MCF 10A (cell line): Measurements from ENCODE around the gene TTC7B. TPM values are rescaled to one million over a fixed set of nuclear protein-coding genes. Genes with fewer than 3 reads are reported as not detected.

Experiments
- BruUV-seq: library from RNA; stranded (reverse); fragments of 400-500 nt; replicated peaks from 2 replicates; lab custom pipeline; 2021; lab: Mats Ljungman, UMichigan
- CTCF ChIA-PET: fragments of 300-600 bp; sonication (Branson Sonifier 250); formaldehyde crosslinking; extraction: SDS; loops from one replicate; lab custom pipeline; 2021; ENCODE audit warnings: antibody characterized with exemption, inconsistent platforms; lab: Yijun Ruan, JAX
- POLR2A ChIA-PET: fragments of 300-600, 350-650 bp; sonication (Branson Sonifier 250); formaldehyde crosslinking; extraction: SDS; loops from one replicate; lab custom pipeline; 2020; ENCODE audit warnings: antibody characterized with exemption, inconsistent platforms; lab: Yijun Ruan, JAX
- DNase-seq: peaks from one replicate; pipeline ENCODE4 v3.0.0-alpha.2; 2018; ENCODE audit not compliant: unreplicated experiment
- H3K27ac Mint-ChIP-seq: one replicate; pipeline ENCODE4 v1.8.0; 2022; ENCODE audit warnings: mild to moderate bottlenecking, low read depth, mixed read lengths; ENCODE audit not compliant: unreplicated experiment
- H3K27me3 Mint-ChIP-seq: one replicate; pipeline ENCODE4 v1.8.0; 2022; ENCODE audit warnings: mixed read lengths; ENCODE audit not compliant: insufficient read depth, unreplicated experiment
- H3K36me3 Mint-ChIP-seq: one replicate; pipeline ENCODE4 v1.8.0; 2022; ENCODE audit warnings: mild to moderate bottlenecking, moderate library complexity, mixed read lengths; ENCODE audit not compliant: insufficient read depth, unreplicated experiment
- H3K4me1 Mint-ChIP-seq: one replicate; pipeline ENCODE4 v1.8.0; 2022; ENCODE audit warnings: mixed read lengths; ENCODE audit not compliant: insufficient read depth, unreplicated experiment
- H3K4me3 Mint-ChIP-seq: one replicate; pipeline ENCODE4 v1.8.0; 2022; ENCODE audit warnings: mild to moderate bottlenecking, moderate library complexity, mixed read lengths; ENCODE audit not compliant: unreplicated experiment
- H3K9me3 Mint-ChIP-seq: one replicate; pipeline ENCODE4 v1.8.0; 2022; ENCODE audit warnings: mixed read lengths; ENCODE audit not compliant: unreplicated experiment
- intact Hi-C: fragments of 100-400 bp; cut with micrococcal nuclease; formaldehyde crosslinking; loops from 2 replicates; pipeline ENCODE4 v1.14.1; 2022
- total RNA-seq: library from RNA; stranded (reverse); gene quantifications from 2 replicates; pipeline ENCODE4 v1.2.3, GENCODE V29; 2022
- TF ChIP-seq, protein P1 (sequence below): fragments of 200-600 bp; IDR thresholded peaks from one replicate; pipeline ENCODE4 v1.8.0; 2022; ENCODE audit warnings: antibody characterized with exemption, mild to moderate bottlenecking; ENCODE audit not compliant: unreplicated experiment

TTC7B gene
- total RNA-seq, 1 experiment from 2014 or later = 31.1 TPM

- Mint-ChIP-seq H3K9me3 (no peaks in the 10 kb centered on the region), H3K4me1 (peaks cover 8% of the 10 kb centered on the region), H3K36me3 (no peaks in the 10 kb centered on the region), H3K4me3 (no peak overlapping the region), H3K27me3 (no peaks in the 10 kb centered on the region), H3K27ac (no peak overlapping the region)
- BruUV-seq = no TSS peak
- ChIA-PET CTCF (no interaction called here), POLR2A (no interaction called here)
- TF ChIP-seq, protein P1, sequence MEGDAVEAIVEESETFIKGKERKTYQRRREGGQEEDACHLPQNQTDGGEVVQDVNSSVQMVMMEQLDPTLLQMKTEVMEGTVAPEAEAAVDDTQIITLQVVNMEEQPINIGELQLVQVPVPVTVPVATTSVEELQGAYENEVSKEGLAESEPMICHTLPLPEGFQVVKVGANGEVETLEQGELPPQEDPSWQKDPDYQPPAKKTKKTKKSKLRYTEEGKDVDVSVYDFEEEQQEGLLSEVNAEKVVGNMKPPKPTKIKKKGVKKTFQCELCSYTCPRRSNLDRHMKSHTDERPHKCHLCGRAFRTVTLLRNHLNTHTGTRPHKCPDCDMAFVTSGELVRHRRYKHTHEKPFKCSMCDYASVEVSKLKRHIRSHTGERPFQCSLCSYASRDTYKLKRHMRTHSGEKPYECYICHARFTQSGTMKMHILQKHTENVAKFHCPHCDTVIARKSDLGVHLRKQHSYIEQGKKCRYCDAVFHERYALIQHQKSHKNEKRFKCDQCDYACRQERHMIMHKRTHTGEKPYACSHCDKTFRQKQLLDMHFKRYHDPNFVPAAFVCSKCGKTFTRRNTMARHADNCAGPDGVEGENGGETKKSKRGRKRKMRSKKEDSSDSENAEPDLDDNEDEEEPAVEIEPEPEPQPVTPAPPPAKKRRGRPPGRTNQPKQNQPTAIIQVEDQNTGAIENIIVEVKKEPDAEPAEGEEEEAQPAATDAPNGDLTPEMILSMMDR = no peak
- intact Hi-C loops = no loop called here
- no peak for DNase-seq
Observed at GRCh38 chr14:90676356-90676755, 139.9 kb downstream of the TTC7B start.

DNA sequence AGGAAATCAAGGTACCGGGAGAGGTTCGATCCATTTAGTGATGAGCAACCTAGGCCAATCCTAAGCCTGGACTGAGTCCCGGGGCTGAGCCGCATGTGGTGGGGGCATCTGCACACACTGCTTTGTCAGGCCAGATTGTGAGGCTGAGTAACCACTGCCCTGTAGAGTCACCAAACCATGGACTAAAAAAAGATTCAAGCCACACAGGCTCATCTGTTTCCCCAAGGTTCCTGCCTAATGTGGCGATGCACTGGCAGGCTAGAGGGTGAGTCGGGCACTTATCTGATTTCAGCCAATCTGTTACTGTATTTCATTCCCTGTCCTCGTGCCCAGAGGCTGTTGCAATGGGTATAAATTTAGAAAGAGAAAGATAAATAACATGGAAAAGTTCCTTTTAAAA, 140.8 kb downstream of the TTC7B start:
- Mint-ChIP-seq H3K27ac (no peak overlapping the region), H3K36me3 (no peaks in the 10 kb centered on the region), H3K9me3 (no peaks in the 10 kb centered on the region), H3K4me3 (no peak overlapping the region), H3K4me1 (peaks cover 8% of the 10 kb centered on the region), H3K27me3 (no peaks in the 10 kb centered on the region)
- ChIA-PET CTCF (interaction anchor here (0.9 kb wide), 1 partner anchor 277 kb away, joined by 3 read pairs; no protein-coding TSS in a partner anchor), POLR2A (interaction anchor here (0.6 kb wide), 1 partner anchor 77 kb away, joined by 4 read pairs; no protein-coding TSS in a partner anchor)
- DNase-seq = no peak
- intact Hi-C loops = no loop called here
- TF ChIP-seq, protein P1 = no peak
- no TSS peak for BruUV-seq

GRCh38 chr14:90674716-90675115, 141.5 kb downstream of the TTC7B start:
- no peak for DNase-seq
- no TSS peak for BruUV-seq
- Mint-ChIP-seq H3K36me3 (no peaks in the 10 kb centered on the region), H3K4me3 (no peak overlapping the region), H3K9me3 (no peaks in the 10 kb centered on the region), H3K4me1 (peaks cover 8% of the 10 kb centered on the region), H3K27ac (no peak overlapping the region), H3K27me3 (no peaks in the 10 kb centered on the region)
- intact Hi-C loops = no loop called here
- CTCF ChIA-PET = interaction anchor here (1.3 kb wide), 1 partner anchor 83 kb away, joined by 7 read pairs; no protein-coding TSS in a partner anchor
- POLR2A ChIA-PET = interaction anchor here (0.6 kb wide), 1 partner anchor 78 kb away, joined by 4 read pairs; no protein-coding TSS in a partner anchor
- TF ChIP-seq, protein P1 = no peak

DNA sequence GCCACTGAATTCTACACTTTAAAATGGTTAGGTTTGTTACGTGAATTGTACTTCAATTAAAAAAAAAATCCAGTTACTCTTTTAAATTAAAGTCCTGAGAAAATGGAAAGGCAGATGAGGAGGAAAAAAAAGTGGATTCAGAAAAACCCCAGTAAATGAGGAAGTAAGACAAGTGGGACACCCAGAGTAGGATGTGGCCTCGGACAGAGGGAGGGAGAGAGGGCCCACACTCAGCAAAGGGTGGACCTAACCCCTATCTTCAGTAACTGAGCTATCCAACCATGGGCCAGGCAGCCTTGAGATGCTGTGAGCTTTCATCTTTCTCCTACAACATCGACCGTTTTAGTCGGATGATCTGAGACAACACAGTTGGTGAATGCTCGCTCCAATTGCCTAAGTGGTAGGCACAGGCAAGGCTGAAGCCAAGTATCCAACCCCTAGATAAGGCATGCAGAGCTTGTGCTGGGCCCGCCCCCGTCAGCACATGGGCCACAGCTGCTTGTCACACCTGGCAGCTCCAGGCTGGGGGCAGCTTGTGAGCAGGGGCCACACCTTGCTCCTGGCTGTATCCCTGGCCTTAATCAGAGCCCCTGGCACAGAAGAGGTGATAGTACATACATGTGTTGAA, 142.1 kb downstream of the TTC7B start:
- no peak for DNase-seq
- no TSS peak for BruUV-seq
- no peaks in the 10 kb centered on the region for H3K27me3 Mint-ChIP-seq
- intact Hi-C loops = no loop called here
- peaks cover 8% of the 10 kb centered on the region for H3K4me1 Mint-ChIP-seq
- H3K4me3 Mint-ChIP-seq = no peak overlapping the region
- CTCF ChIA-PET = interaction anchor here (1.3 kb wide), 1 partner anchor 84 kb away, joined by 7 read pairs; no protein-coding TSS in a partner anchor
- H3K36me3 Mint-ChIP-seq = no peaks in the 10 kb centered on the region
- POLR2A ChIA-PET = no interaction called here
- H3K27ac Mint-ChIP-seq = no peak overlapping the region
- H3K9me3 Mint-ChIP-seq = no peaks in the 10 kb centered on the region
- TF ChIP-seq, protein P1 = no peak
